Tibial nerve (tissue), 4 donors: Measurements from ENCODE around the gene VSNL1. TPM values are rescaled to one million over a fixed set of nuclear protein-coding genes. Genes with fewer than 3 reads are reported as not detected.

Source experiments
- DNase-seq, 2 donors: peaks; one replicate each; pipeline ENCODE4 v3.0.0-alpha.2; 2019; ENCODE audit warnings: low spot score in 2 of 2
- H3K27ac ChIP-seq, 4 donors: fragments of 200-600 bp; sonication (generic) in 3 of 4; one replicate each; pipeline ENCODE4 v1.5.1; 2017 to 2019; ENCODE audit warnings: mild to moderate bottlenecking in 1 of 4
- H3K27me3 ChIP-seq, 2 donors: fragments of 200-600 bp; sonication (generic) in 1 of 2; one replicate each; pipeline versions ENCODE4 v1.5.1 to v1.6.0; 2017 to 2019
- H3K36me3 ChIP-seq, 3 donors: fragments of 200-600 bp; sonication (generic); one replicate each; pipeline ENCODE4 v1.5.1; 2018 to 2019
- H3K4me1 ChIP-seq, 4 donors: fragments of 200-600 bp; sonication (generic) in 3 of 4; one replicate each; pipeline ENCODE4 v1.5.1; 2017 to 2019
- H3K4me3 ChIP-seq, 4 donors: fragments of 200-600 bp; sonication (generic) in 3 of 4; one replicate each; pipeline ENCODE4 v1.5.1; 2017 to 2019; ENCODE audit warnings: mild to moderate bottlenecking in 1 of 4, moderate library complexity in 1 of 4
- H3K9me3 ChIP-seq, 4 donors: fragments of 200-600 bp; sonication (generic) in 3 of 4; one replicate each; pipeline ENCODE4 v1.5.1; 2017 to 2019
- EP300 ChIP-seq, 2 donors: sonication (generic); formaldehyde crosslinking; IDR thresholded peaks; one replicate each; pipeline ENCODE4 v1.6.1; 2017; ENCODE audit warnings: antibody characterized with exemption in 2 of 2, mild to moderate bottlenecking in 1 of 2
- POLR2A ChIP-seq, 2 donors: fragments of 450-650 bp; IDR thresholded peaks; one replicate each; pipeline ENCODE4 v1.6.1; 2017; ENCODE audit warnings: antibody characterized with exemption in 2 of 2, mild to moderate bottlenecking in 2 of 2, moderate library complexity in 2 of 2
- WGBS, 2 donors: methylation state at CpG; one replicate each; pipeline ENCODE4 v1.1.5; 2018; 5-methylcytosine and 5-hydroxymethylcytosine counted together
- total RNA-seq, 4 donors: library from RNA; depleted of rRNA; stranded (reverse); fragments of >200 nt; gene quantifications; one replicate each; pipeline ENCODE4 v1.1.0, GENCODE V29; 2016
- TF ChIP-seq, protein P1 (sequence below), 5 experiments: fragments of 200-600 bp in 3 of 5; fragments of 450-650 bp in 2 of 5; sonication (generic) in 3 of 5; IDR thresholded peaks; one replicate each; pipeline ENCODE4 v1.5.1; 2016 to 2019; ENCODE audit warnings: antibody characterized with exemption in 5 of 5, mild to moderate bottlenecking in 3 of 5, moderate library complexity in 2 of 5

The VSNL1 gene
- total RNA-seq, 4 donors from 2014 or later: 0.63 to 1.2 TPM; not detected in 2

DNA sequence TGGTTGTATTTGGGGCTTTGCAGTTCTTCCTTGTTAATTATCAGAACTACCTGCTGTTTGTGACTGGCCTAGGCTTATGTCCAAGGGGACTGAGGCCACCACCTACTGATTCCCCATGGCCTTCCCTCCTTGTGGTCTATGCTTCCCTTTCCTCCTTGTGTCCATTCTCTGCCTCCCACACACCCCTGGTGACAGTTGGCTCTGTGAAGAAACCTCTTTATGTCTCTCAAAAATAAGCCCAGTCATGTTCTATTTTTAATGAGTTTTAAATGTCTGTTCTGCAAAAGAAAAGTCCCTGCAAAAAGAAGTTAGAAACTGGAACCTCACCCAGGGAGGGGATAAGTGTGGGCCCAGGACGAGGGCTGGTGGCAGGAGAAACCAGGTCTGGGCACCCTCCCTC is 108.1 kb downstream of the VSNL1 start:
- TF ChIP-seq EP300 (IDR thresholded peaks at IDR 0.05): no peak
- Histone ChIP-seq H3K4me3 (no peak overlapping the region), H3K4me1 (peaks cover 0 to 10% (median 0%) of the 10 kb centered on the region in 4 donors), H3K9me3 (no peaks in the 10 kb centered on the region), H3K27ac (no peak overlapping the region), H3K27me3 (no peaks in the 10 kb centered on the region), H3K36me3 (no peaks in the 10 kb centered on the region)
- WGBS, 2 donors: 38 to 64% methylated on average over 1 of the region's 1 CpG
- DNase-seq: no peak

DNA sequence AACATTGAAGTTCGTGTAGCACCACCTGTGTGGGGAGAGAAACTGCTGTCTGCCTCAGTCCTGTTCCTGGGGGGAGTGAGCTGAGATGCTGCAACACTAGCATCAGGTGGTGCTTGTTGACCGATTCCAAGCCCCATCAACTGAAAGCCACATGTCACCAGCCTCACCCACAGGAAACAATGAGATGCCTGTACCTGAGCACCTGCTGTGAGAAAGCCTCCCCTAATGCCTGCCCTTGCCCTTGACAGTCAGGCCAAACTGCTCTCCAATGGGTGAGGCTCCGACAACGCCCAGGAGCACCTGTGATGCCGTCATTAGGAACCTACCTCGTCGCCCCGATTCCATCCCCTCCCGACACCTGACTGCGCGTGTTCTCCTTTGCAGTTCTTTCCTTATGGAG is 108.5 kb downstream of the VSNL1 start:
- WGBS, 2 donors: 94 to 96% methylated on average over 11 of the region's 11 CpGs
- no peak for DNase-seq

DNA sequence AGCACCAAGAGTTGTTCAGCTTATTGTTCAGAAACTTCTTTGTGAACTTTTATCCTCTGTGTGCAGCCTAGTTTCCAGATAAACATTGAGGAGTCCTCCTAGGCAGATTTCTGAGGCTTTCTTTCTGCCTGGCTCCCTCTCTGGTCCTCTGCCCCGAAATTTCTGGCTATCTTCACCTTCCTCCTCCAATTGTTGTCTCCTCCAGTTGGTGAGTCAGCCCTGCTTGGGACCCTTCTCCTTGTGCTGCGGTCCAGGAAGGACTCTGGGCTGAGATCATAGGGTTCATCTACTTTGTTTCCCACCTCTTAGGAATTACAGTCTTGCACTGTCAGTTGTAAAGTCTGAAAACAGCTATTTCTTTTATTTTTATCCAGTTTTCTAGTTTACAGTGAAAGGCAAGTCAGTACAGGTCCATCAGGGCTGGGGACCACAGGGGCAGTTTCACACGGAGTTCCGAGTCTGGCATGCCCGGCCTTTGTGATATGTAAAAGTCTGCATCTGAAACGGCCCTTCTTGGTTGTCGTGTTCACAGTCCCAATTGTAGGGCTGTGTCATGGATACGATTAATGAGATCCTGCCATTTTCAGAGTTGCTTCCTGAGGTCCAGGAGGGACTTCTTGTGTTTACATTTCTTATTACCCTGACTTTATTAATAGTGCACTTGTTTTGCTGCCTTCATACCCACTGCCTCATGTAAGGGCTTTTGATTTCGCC is 112.3 kb downstream of the VSNL1 start:
- TF ChIP-seq EP300 (IDR thresholded peaks at IDR 0.05): no peak
- TF ChIP-seq POLR2A (IDR thresholded peaks at IDR 0.05): no peak
- TF ChIP-seq, protein P1, sequence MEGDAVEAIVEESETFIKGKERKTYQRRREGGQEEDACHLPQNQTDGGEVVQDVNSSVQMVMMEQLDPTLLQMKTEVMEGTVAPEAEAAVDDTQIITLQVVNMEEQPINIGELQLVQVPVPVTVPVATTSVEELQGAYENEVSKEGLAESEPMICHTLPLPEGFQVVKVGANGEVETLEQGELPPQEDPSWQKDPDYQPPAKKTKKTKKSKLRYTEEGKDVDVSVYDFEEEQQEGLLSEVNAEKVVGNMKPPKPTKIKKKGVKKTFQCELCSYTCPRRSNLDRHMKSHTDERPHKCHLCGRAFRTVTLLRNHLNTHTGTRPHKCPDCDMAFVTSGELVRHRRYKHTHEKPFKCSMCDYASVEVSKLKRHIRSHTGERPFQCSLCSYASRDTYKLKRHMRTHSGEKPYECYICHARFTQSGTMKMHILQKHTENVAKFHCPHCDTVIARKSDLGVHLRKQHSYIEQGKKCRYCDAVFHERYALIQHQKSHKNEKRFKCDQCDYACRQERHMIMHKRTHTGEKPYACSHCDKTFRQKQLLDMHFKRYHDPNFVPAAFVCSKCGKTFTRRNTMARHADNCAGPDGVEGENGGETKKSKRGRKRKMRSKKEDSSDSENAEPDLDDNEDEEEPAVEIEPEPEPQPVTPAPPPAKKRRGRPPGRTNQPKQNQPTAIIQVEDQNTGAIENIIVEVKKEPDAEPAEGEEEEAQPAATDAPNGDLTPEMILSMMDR (IDR thresholded peaks at IDR 0.05): no peak
- no peaks in the 10 kb centered on the region for H3K36me3 ChIP-seq
- H3K9me3 ChIP-seq: no peaks in the 10 kb centered on the region
- H3K27me3 ChIP-seq: no peaks in the 10 kb centered on the region
- H3K27ac ChIP-seq: no peak overlapping the region
- 69 to 71% methylated on average over 9 of the region's 9 CpGs for WGBS, 2 donors
- no peak for DNase-seq
- no peak overlapping the region for H3K4me3 ChIP-seq
- H3K4me1 ChIP-seq: no peaks in the 10 kb centered on the region

More for the DNA sequence above, 108.5 kb downstream of the VSNL1 start:
- Histone ChIP-seq H3K4me1 (peaks cover 0 to 9% (median 0%) of the 10 kb centered on the region in 4 donors), H3K27ac (no peak overlapping the region), H3K4me3 (no peak overlapping the region), H3K9me3 (no peaks in the 10 kb centered on the region), H3K36me3 (no peaks in the 10 kb centered on the region), H3K27me3 (no peaks in the 10 kb centered on the region)
- no peak for TF ChIP-seq EP300 (IDR thresholded peaks at IDR 0.05)
- no peak for TF ChIP-seq POLR2A (IDR thresholded peaks at IDR 0.05)
- TF ChIP-seq, protein P1 (IDR thresholded peaks at IDR 0.05): no peak

DNA sequence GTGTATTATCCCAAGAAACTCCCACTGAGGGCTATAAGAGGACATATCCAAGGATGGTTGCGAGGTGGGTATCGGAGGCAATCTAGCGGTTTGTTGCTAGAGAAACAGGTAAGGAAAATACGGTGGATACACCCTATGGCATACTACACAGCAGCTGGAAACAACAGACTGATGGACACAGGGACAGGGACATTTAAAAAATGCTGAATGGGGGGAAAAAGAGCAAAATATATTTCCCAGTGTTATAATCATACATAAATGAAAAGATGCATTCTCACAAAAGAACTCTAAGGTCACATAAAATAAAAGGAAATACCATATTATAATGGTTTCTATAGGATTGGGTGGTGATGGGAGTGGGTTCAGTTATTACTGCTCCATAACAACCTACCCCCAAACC is 117.3 kb downstream of the VSNL1 start:
- no peak overlapping the region for H3K4me3 ChIP-seq
- WGBS, 2 donors: 96% methylated on average over 4 of the region's 4 CpGs
- TF ChIP-seq, protein P1 (IDR thresholded peaks at IDR 0.05): no peak
- TF ChIP-seq POLR2A (IDR thresholded peaks at IDR 0.05) (no peak), EP300 (IDR thresholded peaks at IDR 0.05) (no peak)
- no peaks in the 10 kb centered on the region for H3K27me3 ChIP-seq
- H3K9me3 ChIP-seq: no peaks in the 10 kb centered on the region
- DNase-seq: no peak
- no peak overlapping the region for H3K27ac ChIP-seq
- H3K4me1 ChIP-seq: no peaks in the 10 kb centered on the region
- H3K36me3 ChIP-seq: peaks cover 0 to 17% (median 0%) of the 10 kb centered on the region in 3 donors

DNA sequence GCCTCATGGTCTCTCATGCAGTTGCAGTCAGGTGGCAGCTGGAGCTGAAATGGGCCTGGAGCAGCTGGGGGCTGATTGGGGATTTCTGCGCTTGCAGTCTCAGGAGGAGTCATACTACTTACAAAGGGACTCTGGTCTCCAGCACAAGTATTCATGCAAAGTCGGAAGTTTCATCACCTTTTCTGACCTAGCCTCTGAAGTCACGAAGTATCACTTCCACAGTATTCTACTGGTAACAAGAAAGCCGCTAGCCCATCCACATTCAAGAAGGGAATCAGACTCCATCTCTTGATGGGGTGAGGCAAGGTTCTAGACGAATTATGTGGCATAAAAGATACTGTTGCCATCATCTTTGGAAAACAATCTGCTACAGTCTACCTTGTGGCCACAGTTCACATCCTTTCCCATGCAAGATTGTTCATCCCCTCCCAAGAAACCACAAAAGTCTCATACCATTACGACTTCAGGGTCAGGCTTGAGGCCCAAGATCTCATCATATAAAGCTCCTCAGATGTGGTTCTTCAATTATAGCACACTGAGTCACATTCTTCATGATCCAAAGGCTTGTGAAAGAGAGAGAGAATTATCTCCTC is 117.9 kb downstream of the VSNL1 start:
- no peaks in the 10 kb centered on the region for H3K9me3 ChIP-seq
- TF ChIP-seq POLR2A (IDR thresholded peaks at IDR 0.05) (no peak), EP300 (IDR thresholded peaks at IDR 0.05) (no peak)
- TF ChIP-seq, protein P1 (IDR thresholded peaks at IDR 0.05): no peak
- no peak overlapping the region for H3K27ac ChIP-seq
- WGBS, 2 donors: 78 to 83% methylated on average over 6 of the region's 6 CpGs
- H3K27me3 ChIP-seq: no peaks in the 10 kb centered on the region
- H3K4me1 ChIP-seq: no peaks in the 10 kb centered on the region
- H3K36me3 ChIP-seq: peaks cover 0 to 18% (median 0%) of the 10 kb centered on the region in 3 donors
- no peak overlapping the region for H3K4me3 ChIP-seq
- DNase-seq: no peak
